Endodermal cell (in vitro differentiated cells): ENCODE data around the gene IPO11. TPM values are rescaled to one million over a fixed set of nuclear protein-coding genes. Genes with fewer than 3 reads are reported as not detected.

Experiments
- DNase-seq: peaks from one replicate; pipeline ENCODE4 v3.0.0-alpha.2; 2017
- H3K27ac ChIP-seq: 2 replicates; pipeline ENCODE4 v1.5.1; 2013; ENCODE audit warnings: mild to moderate bottlenecking, low read depth, low read length, moderate library complexity
- H3K27me3 ChIP-seq: 2 replicates; pipeline ENCODE4 v1.6.1; 2013; ENCODE audit warnings: mild to moderate bottlenecking, low read length, moderate library complexity; ENCODE audit not compliant: insufficient read depth, control insufficient read depth, poor library complexity, severe bottlenecking
- H3K36me3 ChIP-seq: 2 replicates; pipeline ENCODE4 v1.7.0; 2013; ENCODE audit warnings: mild to moderate bottlenecking, low read length, moderate library complexity; ENCODE audit not compliant: control insufficient read depth, insufficient read depth
- H3K4me1 ChIP-seq: one replicate; pipeline ENCODE4 v1.7.0; 2013; ENCODE audit warnings: low read length; ENCODE audit not compliant: control insufficient read depth, insufficient read depth
- H3K4me3 ChIP-seq: 2 replicates; pipeline ENCODE4 v1.5.1; 2013; ENCODE audit warnings: mild to moderate bottlenecking, low read length, moderate library complexity
- H3K9ac ChIP-seq: 2 replicates; pipeline ENCODE4 v1.6.1; 2013; ENCODE audit warnings: mild to moderate bottlenecking, low read length, moderate library complexity; ENCODE audit not compliant: poor library complexity, severe bottlenecking; ENCODE audit errors: extremely low read depth
- H3K9me3 ChIP-seq: 2 replicates; pipeline ENCODE4 v1.6.1; 2013; ENCODE audit warnings: mild to moderate bottlenecking, low read length, moderate library complexity; ENCODE audit not compliant: control insufficient read depth
- H3K27ac Mint-ChIP-seq: 2 replicates; pipeline ENCODE4 v1.8.0; 2020; ENCODE audit warnings: mixed read lengths
- H3K27me3 Mint-ChIP-seq: 2 replicates; pipeline ENCODE4 v1.8.0; 2021; ENCODE audit warnings: mild to moderate bottlenecking, mixed read lengths; ENCODE audit not compliant: insufficient read depth
- H3K36me3 Mint-ChIP-seq: 2 replicates; pipeline ENCODE4 v1.8.0; 2020; ENCODE audit warnings: low read depth, mixed read lengths
- H3K4me1 Mint-ChIP-seq: 2 replicates; pipeline ENCODE4 v1.8.0; 2020; ENCODE audit warnings: mixed read lengths
- H3K4me3 Mint-ChIP-seq: 2 replicates; pipeline ENCODE4 v1.8.0; 2020; ENCODE audit warnings: mild to moderate bottlenecking, moderate library complexity, mixed read lengths
- H3K9me3 Mint-ChIP-seq: 2 replicates; pipeline ENCODE4 v1.8.0; 2020; ENCODE audit warnings: mild to moderate bottlenecking, mixed read lengths
- WGBS, 2 experiments: methylation state at CpG; one replicate each; pipeline versions ENCODE4 v1.1.5 to v1.1.7; 2013; ENCODE audit warnings: missing lambda C conversion rate in 2 of 2, mixed read lengths in 1 of 2; ENCODE audit not compliant: insufficient coverage in 1 of 2, insufficient read length in 1 of 2; 5-methylcytosine and 5-hydroxymethylcytosine counted together
- total RNA-seq, 2 donors: library from RNA; stranded (reverse); fragmentation: NEBNext Ultra II Directional in 1 of 2; extraction: Animal tissue kit (Norgen Biotek cat#: 25700) in 1 of 2; gene quantifications; 2 replicates in 1 of 2; 3 replicates in 1 of 2; pipeline ENCODE4 v1.2.1, GENCODE V29; 2021
- TF ChIP-seq, protein P1 (sequence below): fragments of 200-600 bp; sonication (generic); conservative IDR thresholded peaks from 2 replicates; pipeline ENCODE4 v1.5.0; 2021; ENCODE audit warnings: antibody characterized with exemption, mild to moderate bottlenecking

IPO11 gene
- total RNA-seq, 2 donors from 2014 or later, result 51.6 to 55.8 TPM

DNA sequence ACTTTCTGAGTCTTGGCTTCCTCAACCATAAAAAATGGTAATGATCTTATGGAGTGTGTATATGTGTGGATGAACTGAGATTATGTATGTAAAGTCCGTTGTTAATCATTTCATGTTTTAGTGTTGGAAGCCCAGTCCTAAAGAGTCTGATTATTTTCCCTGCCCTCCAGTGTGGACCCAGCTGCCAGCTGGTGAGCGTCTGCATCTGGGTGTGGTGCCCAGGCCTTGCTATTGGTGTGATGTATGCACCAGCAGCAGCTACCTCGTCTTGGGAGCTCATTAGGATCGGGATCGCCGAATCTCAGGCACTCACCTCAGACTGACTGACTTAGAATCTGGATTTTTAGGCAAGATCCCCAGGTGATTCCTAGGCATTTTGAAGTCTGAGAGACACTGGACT is 229.9 kb downstream of the IPO11 start:
- Histone ChIP-seq H3K36me3 (no peaks in the 10 kb centered on the region), H3K4me1 (no peaks in the 10 kb centered on the region), H3K27ac (no peak overlapping the region), H3K27me3 (no peaks in the 10 kb centered on the region), H3K9ac (no peak overlapping the region), H3K4me3 (no peak overlapping the region), H3K9me3 (no peaks in the 10 kb centered on the region)
- WGBS, 2 experiments, result 94 to 100% methylated on average over 4 to 6 of the region's 6 CpGs
- H3K36me3 Mint-ChIP-seq, result peaks cover 4% of the 10 kb centered on the region
- no peak overlapping the region for H3K27ac Mint-ChIP-seq
- H3K9me3 Mint-ChIP-seq, result no peaks in the 10 kb centered on the region
- H3K4me3 Mint-ChIP-seq, result no peak overlapping the region
- H3K27me3 Mint-ChIP-seq, result no peaks in the 10 kb centered on the region
- no peak for DNase-seq
- TF ChIP-seq, protein P1, sequence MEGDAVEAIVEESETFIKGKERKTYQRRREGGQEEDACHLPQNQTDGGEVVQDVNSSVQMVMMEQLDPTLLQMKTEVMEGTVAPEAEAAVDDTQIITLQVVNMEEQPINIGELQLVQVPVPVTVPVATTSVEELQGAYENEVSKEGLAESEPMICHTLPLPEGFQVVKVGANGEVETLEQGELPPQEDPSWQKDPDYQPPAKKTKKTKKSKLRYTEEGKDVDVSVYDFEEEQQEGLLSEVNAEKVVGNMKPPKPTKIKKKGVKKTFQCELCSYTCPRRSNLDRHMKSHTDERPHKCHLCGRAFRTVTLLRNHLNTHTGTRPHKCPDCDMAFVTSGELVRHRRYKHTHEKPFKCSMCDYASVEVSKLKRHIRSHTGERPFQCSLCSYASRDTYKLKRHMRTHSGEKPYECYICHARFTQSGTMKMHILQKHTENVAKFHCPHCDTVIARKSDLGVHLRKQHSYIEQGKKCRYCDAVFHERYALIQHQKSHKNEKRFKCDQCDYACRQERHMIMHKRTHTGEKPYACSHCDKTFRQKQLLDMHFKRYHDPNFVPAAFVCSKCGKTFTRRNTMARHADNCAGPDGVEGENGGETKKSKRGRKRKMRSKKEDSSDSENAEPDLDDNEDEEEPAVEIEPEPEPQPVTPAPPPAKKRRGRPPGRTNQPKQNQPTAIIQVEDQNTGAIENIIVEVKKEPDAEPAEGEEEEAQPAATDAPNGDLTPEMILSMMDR, result no peak
- no peaks in the 10 kb centered on the region for H3K4me1 Mint-ChIP-seq

DNA sequence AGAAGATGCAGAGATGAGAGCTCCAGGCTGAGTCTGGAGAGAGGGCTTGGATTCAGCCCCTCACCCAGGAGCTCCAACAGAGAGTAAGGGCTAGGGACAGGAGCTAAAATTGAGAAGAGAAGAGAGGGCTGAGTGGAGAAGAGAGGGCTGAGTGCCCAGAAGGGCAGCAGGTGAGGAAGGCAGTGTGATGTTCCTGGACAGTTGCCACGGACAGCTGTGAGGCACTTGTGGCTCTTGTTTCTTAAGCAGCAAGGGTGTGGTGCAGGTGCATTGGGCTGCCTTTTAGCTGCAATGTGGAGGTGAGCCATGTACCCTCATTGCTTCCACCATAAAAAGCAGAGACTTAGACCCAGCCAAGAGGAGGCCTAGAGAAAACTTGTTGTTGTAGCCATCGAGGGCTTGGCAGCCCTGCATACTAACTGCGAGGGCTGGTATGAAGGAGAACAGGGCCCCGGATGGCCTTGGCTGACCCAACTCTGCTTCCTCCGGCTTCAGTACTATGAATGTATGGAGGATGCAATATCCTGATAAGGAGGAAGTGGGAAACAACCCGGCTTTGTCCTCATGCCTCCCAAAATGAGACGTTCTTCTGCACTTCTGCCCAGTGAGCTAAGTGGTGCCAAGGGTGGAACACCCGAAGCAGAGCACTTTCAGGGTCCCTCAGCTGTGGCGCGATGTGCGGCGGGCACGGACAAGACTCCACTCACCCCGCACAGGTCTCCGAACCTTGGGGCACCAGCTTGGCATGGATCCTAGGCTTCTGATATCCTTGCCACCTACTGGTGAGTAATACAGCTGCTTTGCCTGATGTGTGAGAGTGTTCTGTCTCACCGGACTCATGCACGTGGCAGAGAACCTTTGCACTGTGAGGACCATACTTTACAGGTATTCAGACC is 231.2 kb downstream of the IPO11 start:
- H3K9me3 ChIP-seq, result no peaks in the 10 kb centered on the region
- Mint-ChIP-seq H3K27ac (no peak overlapping the region), H3K9me3 (no peaks in the 10 kb centered on the region), H3K4me1 (peaks cover 2% of the 10 kb centered on the region), H3K4me3 (no peak overlapping the region), H3K27me3 (no peaks in the 10 kb centered on the region), H3K36me3 (peaks cover 4% of the 10 kb centered on the region)
- H3K27ac ChIP-seq, result no peak overlapping the region
- TF ChIP-seq, protein P1, result no peak
- no peaks in the 10 kb centered on the region for H3K36me3 ChIP-seq
- H3K27me3 ChIP-seq, result no peaks in the 10 kb centered on the region
- H3K4me3 ChIP-seq, result no peak overlapping the region
- DNase-seq, result no peak
- WGBS, 2 experiments, result 93 to 97% methylated on average over 9 to 17 of the region's 17 CpGs
- no peak overlapping the region for H3K9ac ChIP-seq
- H3K4me1 ChIP-seq, result no peaks in the 10 kb centered on the region

DNA sequence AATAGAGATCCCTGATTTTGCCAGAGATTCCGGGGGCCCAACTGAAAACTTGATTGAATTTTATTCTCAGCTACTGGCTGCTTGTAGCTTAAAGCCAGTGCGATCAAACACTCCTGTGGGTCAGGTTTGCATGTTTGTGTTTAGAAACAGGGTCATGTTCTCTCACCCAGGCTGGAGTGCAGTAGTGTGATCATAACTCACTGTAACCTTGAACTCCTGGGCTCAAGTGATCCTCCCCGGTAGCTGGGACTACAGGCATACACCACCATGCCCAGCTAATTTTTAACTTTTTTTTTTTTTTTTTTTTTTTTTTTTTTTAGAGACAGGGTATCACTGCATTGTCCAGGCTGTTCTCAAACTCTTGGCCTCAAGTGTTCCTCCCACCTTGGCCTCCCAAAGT is 232.7 kb downstream of the IPO11 start:
- Histone ChIP-seq H3K4me3 (no peak overlapping the region), H3K4me1 (no peaks in the 10 kb centered on the region), H3K27me3 (no peaks in the 10 kb centered on the region), H3K27ac (no peak overlapping the region), H3K9ac (no peak overlapping the region), H3K36me3 (no peaks in the 10 kb centered on the region), H3K9me3 (no peaks in the 10 kb centered on the region)
- Mint-ChIP-seq H3K27ac (no peak overlapping the region), H3K27me3 (no peaks in the 10 kb centered on the region), H3K9me3 (no peaks in the 10 kb centered on the region), H3K36me3 (no peaks in the 10 kb centered on the region), H3K4me3 (no peak overlapping the region), H3K4me1 (peaks cover 14% of the 10 kb centered on the region)
- TF ChIP-seq, protein P1, result no peak
- no peak for DNase-seq
- 91 to 93% methylated on average over 1 to 3 of the region's 3 CpGs for WGBS, 2 experiments
